ENCODE results near the gene TEX29.

- TF ChIP-seq, protein P1, sequence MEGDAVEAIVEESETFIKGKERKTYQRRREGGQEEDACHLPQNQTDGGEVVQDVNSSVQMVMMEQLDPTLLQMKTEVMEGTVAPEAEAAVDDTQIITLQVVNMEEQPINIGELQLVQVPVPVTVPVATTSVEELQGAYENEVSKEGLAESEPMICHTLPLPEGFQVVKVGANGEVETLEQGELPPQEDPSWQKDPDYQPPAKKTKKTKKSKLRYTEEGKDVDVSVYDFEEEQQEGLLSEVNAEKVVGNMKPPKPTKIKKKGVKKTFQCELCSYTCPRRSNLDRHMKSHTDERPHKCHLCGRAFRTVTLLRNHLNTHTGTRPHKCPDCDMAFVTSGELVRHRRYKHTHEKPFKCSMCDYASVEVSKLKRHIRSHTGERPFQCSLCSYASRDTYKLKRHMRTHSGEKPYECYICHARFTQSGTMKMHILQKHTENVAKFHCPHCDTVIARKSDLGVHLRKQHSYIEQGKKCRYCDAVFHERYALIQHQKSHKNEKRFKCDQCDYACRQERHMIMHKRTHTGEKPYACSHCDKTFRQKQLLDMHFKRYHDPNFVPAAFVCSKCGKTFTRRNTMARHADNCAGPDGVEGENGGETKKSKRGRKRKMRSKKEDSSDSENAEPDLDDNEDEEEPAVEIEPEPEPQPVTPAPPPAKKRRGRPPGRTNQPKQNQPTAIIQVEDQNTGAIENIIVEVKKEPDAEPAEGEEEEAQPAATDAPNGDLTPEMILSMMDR (IDR thresholded peaks at IDR 0.05; ENCODE audit: low read depth, low read length) = no peak
- TF ChIP-seq POLR2A (IDR thresholded peaks at IDR 0.05; ENCODE audit: extremely low read depth, insufficient read length) (no peak), MAX (IDR thresholded peaks at IDR 0.05; ENCODE audit: low read depth, low read length) (no peak)
Measured at GRCh38 chr13:111315347-111315995, 5.0 kb upstream of the TEX29 start.

All from NB4 (cell line).